K562 (cell line): ENCODE results near the gene METTL25B. TPM values are rescaled to one million over a fixed set of nuclear protein-coding genes. Genes with fewer than 3 reads are reported as not detected.

Experiments used
- AFF1 ChIP-seq, 2 experiments: fragments of 450-650 bp; IDR thresholded peaks; 2 replicates each; pipeline ENCODE4 v1.6.1; 2018; ENCODE audit warnings: mild to moderate bottlenecking in 2 of 2, low read depth in 1 of 2; ENCODE audit not compliant: partially characterized antibody in 2 of 2
- ETS1 ChIP-seq: conservative IDR thresholded peaks from 2 replicates; pipeline ENCODE4 v1.6.1; 2011; ENCODE audit warnings: low read depth, mild to moderate bottlenecking, low read length; ENCODE audit not compliant: control insufficient read depth
- MYNN ChIP-seq, 2 experiments: sonication (generic); formaldehyde crosslinking in 1 of 2; IDR thresholded peaks; 2 replicates each; pipeline versions ENCODE4 v1.5.0 to v1.6.1; 2016 to 2020; ENCODE audit warnings: antibody characterized with exemption in 1 of 2, missing genetic modification reagents in 1 of 2
- STAT6 ChIP-seq: sonication (generic); formaldehyde crosslinking; IDR thresholded peaks from 2 replicates; pipeline ENCODE4 v1.8.1; 2023; ENCODE audit warnings: mild to moderate bottlenecking, missing genetic modification reagents
- ZNF263 ChIP-seq: sonication (generic); formaldehyde crosslinking; IDR thresholded peaks from 2 replicates; pipeline ENCODE4 v1.8.0; 2022; ENCODE audit warnings: mild to moderate bottlenecking, missing genetic modification reagents, borderline replicate concordance
- polyA plus RNA-seq, 8 experiments: library from polyadenylated mRNA; depleted of rRNA in 4 of 8; stranded (reverse) in 5 of 8; unstranded in 3 of 8; fragments of >200 nt; fragmentation: Nextera tagmentation in 2 of 8; fragmentation: Illumina TruSeq in 1 of 8; extraction: Ambion mirVana in 2 of 8; extraction: Trizol in 1 of 8; gene quantifications; 2 replicates each; pipeline versions ENCODE4 v1.2.1 to v1.2.3, GENCODE V29; 2011 to 2014; ENCODE audit warnings: inconsistent platforms in 1 of 8, missing spikeins in 1 of 8
- total RNA-seq, 7 experiments: library from RNA; depleted of rRNA in 6 of 7; stranded (reverse); fragments of >200 nt in 6 of 7; fragmentation: Illumina TruSeq in 2 of 7; extraction: Trizol in 2 of 7; gene quantifications; 2 replicates each; pipeline versions ENCODE4 v1.2.1 to v1.2.3, GENCODE V29; 2011 to 2021; ENCODE audit warnings: low replicate concordance in 1 of 7

The METTL25B gene
- total and polyA plus RNA-seq, 9 of the 15 experiments (the other 6 are each of a cell fraction or from before 2014, with no cell fraction given): 7.7 to 48.3 (median 33.1) TPM

GRCh38 chr1:156689035-156689952 is 39.0 kb upstream of the METTL25B start (continued):
- TF ChIP-seq STAT6 (CRISPR knock-in tag) (0 out of 2 replicates have a peak, but pooled peaks have one; percentile 44), ETS1 (no peak), AFF1 (IDR thresholded peaks at IDR 0.05; ENCODE audit: low read depth in 1 of 2, partially characterized antibody in 2 of 2) (peak in 1 of 2 experiments; percentile 24), ZNF263 (CRISPR knock-in tag) (peak; percentile 40; the same call in 1 of the 2 replicates), MYNN (IDR thresholded peaks at IDR 0.05) (peak; percentile 63; the same call in 1 of the 2 replicates), MYNN (CRISPR knock-in tag; IDR thresholded peaks at IDR 0.05) (no peak)
